HG02981 (cell line): ENCODE results near the gene HEPHL1.
"Not testable (repeated sequence)": the region's sequence is repeated elsewhere in the genome, so short reads cannot be mapped to it uniquely, and the experiment has no call there.

ENCODE experiments used
- ATAC-seq: cut with Tn5 transposase; IDR thresholded peaks from one replicate; pipeline ENCODE4 v1.9.1; 2021; ENCODE audit warnings: mild to moderate bottlenecking, moderate library complexity; ENCODE audit not compliant: unreplicated experiment

Gene HEPHL1

DNA sequence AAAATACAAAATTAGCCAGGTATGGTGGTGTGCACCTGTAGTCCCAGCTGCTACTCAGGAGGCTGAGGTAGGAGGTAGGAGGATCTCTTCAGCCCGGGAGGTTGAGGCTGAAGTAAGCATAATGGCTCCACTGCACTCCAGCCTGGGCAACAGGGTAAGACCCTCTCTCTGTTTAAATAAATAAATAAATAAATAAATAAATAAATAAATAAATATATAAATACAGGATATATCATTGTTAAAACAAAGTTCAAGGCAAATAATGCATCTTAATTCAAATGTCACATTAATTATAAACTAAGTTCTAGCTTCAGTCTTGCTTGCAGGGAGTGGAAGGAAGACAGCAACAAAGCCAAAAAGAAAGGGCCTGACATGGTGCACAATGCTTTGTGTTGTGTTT is 63.0 kb downstream of the HEPHL1 start:
- ATAC-seq, result no peak

DNA sequence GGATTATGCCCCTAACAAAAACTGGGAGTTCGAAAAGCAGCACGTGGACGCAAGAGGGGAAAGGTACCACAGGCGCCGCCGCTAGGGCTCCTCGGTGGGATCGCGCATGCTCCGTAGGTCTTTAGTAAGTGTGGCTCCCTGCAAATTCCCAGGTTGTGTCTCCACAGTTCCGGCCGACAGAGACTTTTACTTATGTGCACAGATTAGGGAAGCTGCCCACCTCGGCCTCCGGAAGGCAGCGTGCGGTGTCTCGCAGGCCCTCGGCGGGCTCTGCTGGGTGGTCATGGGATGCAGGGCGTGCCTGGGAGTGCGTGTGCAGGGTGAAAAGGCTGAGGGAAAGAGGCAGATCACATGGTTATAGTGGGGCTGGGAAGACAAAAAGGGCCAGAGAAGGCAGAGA is 67.8 kb downstream of the HEPHL1 start:
- ATAC-seq, result no peak

DNA sequence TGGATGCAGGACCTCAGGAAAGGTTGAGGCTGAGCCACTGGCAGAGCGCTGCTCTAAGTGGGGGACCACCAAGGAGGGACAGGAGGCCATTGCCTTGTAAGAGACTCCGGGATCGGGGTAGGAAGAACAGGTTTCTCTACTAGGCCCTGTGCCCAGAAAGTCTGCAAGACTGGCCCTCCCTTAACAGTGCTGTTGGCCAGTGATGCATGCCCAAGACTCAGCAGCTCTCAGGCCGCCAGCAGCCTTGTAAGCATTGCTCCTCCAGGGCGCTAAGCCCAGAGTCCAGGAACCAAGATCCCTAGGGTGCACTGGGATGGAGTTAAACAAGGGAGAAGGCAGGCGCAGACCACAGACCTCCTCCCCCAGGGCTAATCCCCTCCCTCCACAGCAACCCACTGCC is 68.2 kb downstream of the HEPHL1 start:
- no peak for ATAC-seq

DNA sequence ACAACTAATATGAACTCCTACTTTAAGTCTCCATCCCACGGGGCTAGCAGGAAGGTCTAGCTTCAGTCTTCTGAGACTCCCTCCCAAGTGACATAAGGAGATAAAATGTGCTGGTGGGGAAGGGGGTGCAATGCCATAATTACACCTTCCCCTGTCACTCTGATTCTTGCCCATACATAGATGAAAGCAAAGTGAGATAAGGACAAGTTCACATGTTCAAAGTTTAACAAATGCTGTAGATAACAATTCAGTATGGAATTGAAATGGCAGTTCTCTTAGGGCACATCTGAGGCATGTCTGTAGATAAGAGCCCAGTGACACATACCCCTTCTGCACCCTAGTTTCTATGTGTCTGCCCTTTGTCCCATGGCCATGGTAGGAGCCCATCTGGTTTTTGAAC is 69.2 kb downstream of the HEPHL1 start:
- no peak for ATAC-seq

DNA sequence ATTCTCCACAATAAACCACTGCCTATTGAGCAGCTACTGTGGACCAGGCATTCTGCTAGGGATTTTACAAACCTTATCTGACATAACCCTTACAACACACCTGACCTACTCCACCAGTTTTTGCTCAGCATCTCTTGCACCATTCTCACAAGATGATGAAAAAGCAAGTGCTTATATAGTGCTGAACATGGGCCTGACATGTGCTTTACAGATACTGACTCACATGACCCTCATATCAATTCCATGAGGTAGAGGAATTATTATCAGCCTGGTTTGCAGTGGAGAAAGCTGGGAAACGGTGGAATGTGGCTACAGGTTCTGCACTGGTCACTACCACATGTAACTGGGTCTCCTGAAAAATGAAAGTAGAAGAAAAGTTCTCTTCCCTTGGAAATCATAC is 69.9 kb downstream of the HEPHL1 start:
- no peak for ATAC-seq

DNA sequence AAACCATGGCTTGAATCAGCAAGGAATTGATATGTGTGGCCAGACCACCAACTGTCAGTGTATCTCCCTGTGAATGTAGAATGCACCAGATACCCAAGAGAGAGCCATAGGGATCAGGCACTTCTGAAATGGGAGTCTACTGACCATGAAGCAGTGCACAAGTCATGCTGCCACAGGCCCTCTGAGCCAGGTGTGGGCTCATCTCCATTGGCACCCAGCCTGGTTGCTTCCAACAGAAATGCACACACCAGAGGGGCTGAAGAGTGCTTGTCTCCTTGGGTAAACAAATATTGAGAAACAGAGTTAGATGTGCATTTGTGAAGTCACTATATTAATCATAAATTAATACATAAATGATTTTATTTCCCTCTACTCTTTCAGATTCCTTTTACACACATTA is 79.1 kb downstream of the HEPHL1 start:
- ATAC-seq, result no peak

DNA sequence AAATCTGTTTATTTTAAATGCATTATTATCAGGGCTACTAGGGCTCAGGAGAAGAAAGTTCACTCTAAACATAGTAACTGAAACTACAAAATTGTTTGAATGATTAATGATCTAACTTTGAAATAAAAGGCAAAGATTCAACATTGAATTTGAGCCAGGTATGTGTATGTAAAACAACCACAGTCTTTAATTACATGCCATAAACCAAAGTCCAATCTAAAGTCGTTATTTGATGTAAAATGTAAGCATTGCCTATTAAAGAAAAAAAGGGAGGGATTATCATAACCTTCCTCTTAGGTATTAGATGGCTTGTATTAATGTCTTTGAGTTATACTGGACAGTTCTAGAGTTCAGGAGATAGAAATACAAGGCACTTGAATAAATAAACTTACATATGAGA is 82.3 kb downstream of the HEPHL1 start:
- no peak for ATAC-seq

DNA sequence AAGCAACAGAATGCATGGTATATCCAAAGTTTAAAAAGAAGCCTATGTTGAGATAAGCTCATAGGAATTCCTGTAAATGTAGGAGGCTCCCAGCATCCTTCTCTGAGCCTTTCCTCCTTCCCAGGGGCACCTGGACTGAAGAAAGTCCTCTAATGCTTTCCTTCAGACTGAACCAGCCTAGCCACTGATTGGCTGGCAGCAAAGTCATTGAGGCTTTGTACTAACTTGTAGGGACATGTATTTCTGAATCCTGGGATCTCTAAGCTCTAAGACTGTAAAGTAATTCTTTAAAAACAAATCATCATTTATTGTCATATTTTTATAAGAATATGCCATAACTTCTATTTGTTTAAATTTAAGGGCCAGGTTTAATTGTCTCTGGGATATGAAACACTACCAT is 83.6 kb downstream of the HEPHL1 start:
- no peak for ATAC-seq

DNA sequence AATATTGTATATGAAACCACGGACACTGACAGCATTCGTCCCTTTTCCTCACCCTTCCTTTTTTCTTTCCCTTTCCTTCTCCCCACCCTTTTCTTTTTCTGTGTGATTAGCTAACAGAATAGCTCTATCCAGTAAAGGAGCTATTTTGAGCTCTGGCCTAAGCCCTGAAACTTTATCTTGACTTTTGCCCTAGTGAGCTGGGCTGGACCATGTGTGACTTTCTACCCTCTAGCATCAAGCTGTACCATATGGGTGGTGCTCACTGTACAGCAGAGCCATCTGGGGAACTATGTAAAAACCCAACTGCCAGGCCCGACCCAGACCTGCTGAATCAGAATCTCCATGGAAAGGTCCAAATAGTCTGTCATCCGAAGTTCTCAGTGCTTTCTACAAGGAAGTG is 85.6 kb downstream of the HEPHL1 start:
- no peak for ATAC-seq

DNA sequence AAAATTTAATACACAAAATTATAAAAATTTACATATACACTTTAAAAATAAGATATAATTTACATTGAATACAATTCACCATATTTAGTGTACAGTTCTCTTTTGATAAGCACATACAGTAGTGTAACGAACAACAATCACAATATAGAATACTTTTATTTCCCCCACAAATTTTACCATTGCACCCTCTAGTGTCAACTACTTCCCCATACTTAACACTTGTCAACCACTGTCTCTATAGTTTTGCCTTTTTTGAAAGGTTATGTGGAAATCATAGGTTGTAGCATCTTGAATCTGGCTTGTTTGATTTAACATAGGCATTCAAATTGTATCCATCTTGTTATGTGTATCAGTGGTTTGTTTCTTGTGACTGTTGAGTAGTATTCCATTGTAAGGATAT is 86.2 kb downstream of the HEPHL1 start:
- no peak for ATAC-seq

DNA sequence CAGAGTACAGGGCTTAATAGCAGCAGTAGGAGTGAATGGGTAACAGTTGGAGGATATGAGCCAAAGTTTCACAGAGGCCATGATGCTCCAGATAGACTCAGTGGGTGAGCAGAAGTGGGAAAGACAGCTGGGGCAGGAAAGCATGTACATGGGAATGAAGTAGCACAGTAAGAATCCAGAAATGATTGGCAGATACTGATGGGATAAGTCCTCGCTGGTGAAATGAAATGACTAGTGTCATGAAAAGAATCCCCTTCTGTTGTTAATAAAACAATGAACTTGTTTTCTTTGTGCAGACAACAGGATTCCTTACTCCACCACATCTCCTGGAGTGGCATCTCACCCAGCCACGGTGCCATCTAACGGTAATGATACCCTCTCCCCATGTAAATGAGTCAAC is 90.1 kb downstream of the HEPHL1 start:
- no peak for ATAC-seq

DNA sequence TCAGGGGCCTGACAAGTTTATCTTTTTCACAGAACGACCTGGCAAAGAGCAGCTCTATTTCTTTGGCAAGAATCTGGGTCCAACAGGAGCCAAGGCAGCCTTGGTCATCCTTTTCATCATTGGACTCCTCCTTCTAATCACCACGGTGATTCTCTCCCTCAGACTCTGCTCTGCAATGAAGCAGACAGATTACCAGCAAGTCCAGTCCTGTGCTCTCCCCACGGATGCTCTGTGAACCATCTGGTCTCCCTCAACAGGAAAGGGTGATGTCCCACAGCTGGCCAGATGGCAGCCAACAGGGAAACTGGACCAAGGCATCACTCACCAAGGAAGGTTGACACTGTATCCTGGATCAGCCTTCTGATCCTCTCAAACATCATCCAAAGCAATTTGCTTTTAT is 90.5 kb downstream of the HEPHL1 start:
- ATAC-seq, result no peak

DNA sequence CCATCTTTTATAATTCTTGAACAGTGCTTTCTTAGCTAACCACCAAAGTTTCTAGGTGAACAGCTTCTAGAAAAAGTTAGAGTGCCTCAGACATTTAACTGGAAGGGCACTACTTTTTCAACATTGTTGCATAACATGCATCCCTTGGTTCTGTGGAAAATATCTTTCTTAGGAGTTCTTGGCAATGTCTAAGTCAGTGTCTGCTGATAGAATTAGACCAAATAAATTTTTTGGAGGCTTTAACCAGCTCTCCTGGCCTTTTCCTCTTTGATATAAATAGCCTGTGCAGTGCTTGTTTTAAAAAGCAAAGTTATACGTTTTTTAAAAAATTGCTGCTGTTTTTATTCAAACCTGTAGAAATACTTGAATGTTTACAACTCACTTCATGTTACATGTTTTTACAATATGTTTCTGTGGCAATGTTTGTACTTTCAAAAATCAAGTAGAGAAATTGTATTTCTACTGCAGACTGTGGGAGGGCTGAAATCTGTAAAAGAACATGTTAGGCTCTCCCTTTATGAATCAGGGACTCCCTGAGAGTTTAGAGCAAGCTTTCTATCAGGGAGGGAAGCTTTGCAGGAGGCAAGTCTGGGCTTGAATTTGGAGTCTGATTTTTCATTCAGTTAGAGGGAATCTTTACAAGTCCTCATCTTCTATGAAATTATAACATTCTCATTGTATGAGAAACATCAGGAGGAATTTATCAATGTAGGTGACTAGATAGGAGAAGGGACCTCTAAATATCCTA is 91.2 kb downstream of the HEPHL1 start:
- ATAC-seq, result no peak

DNA sequence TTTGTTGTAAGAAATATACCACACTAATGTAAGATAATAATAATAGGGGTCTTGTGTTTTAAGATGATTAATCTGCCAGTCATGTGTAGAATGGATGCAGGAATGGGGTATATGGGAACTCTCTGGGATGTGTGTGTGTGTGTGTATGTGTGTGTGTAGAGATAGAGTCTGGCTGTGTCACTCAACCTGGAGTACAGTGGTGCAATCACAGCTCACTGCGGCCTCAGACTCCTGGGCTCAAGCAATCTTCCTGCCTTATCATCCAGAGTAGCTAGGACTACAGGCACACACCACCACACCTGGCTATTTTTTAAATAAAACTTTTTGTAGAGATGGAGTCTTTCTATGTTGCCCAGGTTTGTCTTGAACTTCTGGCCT is 96.0 kb downstream of the HEPHL1 start:
- ATAC-seq, result no peak

DNA sequence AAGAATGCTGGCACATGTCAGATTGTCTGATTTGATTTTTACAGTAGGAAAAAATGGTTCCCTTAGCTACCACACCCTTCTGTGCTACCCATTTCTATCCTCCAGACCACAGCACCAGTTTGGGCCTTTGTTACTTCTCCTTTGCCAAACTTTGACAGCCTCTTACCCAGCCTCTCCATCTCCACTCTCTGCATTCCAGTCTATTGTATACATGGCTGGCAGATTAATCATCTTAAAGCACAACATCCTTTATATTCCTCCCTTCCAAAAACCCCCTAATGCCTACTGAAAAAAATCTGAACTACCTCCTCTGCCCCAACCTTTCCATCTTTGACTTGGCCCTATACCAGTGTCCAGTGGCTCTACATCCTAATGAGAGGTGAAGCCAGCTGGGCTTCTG is 96.7 kb downstream of the HEPHL1 start:
- ATAC-seq, result no peak

DNA sequence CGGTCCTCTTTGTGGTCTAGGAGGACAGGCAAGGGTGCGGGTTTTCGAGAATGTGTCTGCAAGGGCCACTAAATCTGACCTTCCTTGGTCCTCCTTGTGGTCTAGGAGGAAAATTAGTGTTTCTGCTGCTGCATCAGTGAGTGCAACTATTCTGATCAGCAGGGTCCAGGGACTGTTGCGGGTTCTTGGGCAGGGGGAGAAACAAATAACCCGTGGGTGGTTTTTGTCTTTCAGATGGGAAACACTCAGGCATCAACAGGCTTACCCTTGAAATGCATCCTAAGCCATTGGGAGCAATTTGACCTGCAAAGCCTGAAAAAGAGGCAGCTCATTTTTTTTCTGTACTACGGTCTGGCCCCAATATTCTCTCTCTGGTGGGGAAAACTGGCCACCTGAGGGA is 98.5 kb downstream of the HEPHL1 start:
- ATAC-seq, result not testable (repeated sequence)

DNA sequence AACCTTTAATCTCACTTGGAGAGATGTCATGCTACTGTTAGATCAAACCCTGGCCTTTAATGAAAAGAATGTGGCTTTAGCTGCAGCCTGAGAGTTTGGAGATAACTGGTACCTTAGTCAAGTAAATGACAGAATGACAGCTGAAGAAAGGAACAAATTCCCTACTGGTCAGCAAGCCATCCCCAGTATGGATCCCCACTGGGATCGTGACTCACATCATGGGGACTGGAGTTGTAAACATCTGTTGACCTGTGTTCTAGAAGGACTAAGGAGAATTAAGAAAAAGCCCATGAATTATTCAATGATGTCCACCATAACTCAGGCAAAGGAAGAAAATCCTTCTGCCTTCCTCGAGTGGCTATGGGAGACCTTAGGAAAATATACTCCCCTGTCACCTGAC is 99.4 kb downstream of the HEPHL1 start:
- ATAC-seq, result not testable (repeated sequence)

DNA sequence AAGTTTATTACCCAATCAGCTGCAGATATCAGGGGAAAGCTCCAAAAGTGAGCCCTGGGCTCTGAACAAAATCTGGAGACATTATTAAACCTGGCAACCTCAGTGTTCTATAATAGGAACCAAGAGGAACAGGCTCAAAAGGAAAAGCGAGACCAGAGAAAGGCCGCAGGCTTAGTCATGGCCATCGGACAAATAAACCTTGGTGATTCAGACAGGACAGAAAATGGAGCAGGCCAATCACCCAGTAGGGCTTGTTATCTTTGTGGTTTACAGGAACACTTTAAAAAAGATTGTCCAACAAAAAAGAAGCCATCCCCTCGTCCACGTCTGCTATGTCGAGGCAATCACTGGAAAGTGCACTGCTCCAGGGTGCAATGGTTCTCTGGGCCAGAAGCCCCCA is 99.8 kb downstream of the HEPHL1 start:
- no peak for ATAC-seq

DNA sequence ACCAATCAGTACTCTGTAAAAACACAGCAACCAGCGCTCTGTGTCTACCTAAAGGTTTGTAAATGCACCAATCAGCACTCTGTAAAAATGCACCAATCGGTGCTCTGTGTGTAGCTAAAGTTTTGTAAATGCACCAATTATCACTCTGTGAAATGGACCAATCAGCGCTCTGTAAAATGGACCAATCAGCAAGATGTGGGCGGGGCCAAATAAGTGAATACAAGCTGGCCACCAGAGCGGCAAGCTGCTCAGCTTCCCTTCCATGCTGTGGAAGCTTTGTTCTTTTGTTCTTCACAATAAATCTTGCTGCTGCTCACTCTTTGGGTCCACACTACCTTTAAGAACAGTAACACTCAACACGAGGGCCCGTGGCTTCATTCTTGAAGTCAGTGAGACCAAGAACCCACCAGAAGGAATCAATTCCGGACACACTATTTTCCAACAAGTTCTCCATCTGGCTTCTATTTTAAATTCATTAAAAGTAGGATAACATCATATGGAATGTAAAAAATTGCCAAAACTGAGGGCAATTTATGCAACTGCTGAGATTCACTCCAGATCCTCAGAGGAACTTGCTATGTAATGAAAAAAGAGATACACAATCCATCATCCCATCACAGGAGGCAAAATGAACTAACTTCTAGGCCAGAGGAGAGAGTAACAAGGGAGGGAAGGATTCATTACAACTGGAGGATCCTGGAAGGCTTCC is 104.4 kb downstream of the HEPHL1 start:
- no peak for ATAC-seq

DNA sequence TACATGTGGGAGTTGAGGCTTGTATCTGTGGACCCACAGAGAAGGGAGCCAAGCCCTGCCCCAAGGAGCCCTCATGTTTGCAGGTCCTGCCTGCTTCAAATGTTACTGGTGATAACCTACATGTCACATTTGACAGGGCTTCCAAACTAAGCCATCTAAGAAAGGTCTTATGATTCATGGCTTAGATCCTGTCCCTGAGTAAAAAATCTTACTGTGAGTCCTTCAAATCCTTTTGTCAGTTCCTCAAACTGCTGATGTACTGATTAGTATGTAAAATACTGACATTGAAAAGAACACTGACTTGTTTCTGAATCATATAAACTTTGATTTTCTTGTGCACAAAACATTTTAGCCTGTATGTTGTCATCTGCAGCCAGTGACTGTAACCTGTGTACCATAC is 106.5 kb downstream of the HEPHL1 start:
- ATAC-seq, result no peak

DNA sequence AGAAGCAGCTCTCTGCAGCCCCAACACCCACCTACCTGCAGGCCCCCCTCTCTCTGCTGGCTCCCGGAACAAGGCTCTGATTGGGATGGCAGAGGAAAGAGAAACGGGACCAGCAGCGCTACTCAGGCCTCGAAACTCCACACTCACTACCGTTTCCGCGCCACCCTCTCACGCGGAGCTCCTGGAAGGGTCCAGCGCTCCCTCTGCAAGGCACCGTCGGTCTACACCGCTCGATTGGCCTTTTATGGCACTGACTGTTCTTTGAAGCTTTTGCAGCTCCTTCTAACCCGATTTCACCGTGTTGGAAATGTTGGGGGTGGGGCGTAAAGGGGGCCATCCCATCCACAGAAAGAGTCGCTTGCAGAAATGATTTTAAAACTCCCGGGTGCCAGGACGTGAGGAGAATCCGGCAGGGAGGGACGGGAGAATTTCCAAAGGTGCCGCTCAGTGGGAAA is 107.2 kb downstream of the HEPHL1 start:
- ATAC-seq, result peak; percentile 13

DNA sequence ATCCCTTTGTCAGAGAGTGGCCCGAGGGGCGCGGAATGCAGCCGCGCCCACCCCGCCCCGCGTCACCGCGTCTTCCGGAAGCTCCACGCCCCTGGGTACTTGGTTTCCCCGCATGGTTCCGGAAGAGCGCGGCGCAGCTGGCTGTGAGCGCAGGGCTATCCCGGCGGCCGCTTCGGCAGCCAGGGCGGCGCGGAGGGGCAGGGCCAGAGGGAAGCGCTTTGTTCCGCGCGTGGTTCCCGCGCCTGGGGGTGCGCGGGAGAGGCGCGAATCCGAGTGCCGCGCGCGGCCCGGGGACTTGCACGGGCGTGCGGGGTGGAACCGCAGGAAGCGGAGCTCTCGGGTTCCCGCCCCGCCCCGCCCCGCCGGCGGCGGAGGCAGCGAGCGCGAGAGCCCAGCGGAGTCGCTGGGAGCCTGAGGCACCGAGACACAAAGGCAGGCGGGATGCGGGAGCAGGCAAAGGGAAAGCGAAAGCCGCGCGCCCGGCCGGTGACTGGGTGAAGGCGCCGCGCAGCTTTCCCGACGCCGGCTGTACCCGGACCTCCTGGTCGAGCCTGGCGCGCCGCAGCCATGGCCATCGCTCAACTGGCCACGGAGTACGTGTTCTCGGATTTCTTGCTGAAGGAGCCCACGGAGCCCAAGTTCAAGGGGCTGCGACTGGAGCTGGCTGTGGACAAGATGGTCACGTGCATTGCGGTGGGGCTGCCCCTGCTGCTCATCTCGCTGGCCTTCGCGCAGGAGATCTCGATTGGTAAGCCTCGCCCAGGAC is 107.8 kb downstream of the HEPHL1 start, which contains the start of gene PANX1:
Gene PANX1, plus strand, starts transcription at position 96 of the 766 bp plus-strand sequence. Its CDS starts 472 bp downstream, at position 568.
- peak; percentile 84 for ATAC-seq
